Neural crest cell (in vitro differentiated cells): ENCODE data around the gene SERPINI1. TPM values are rescaled to one million over a fixed set of nuclear protein-coding genes. Genes with fewer than 3 reads are reported as not detected.
"Not testable (repeated sequence)": the region's sequence is repeated elsewhere in the genome, so short reads cannot be mapped to it uniquely, and the experiment has no call there.

Experiments used
- DNase-seq: peaks from one replicate; pipeline ENCODE4 v3.0.0; 2021; ENCODE audit warnings: low read depth, mixed read lengths, low spot score
- H3K27ac Mint-ChIP-seq: one replicate; pipeline ENCODE4 v1.8.0; 2021; ENCODE audit warnings: mild to moderate bottlenecking, mixed read lengths; ENCODE audit not compliant: unreplicated experiment
- H3K27me3 Mint-ChIP-seq: 2 replicates; pipeline ENCODE4 v1.8.0; 2021; ENCODE audit warnings: low read depth, mild to moderate bottlenecking, mixed read lengths
- H3K36me3 Mint-ChIP-seq: 2 replicates; pipeline ENCODE4 v1.8.0; 2021; ENCODE audit warnings: low read depth, mild to moderate bottlenecking, mixed read lengths
- H3K4me1 Mint-ChIP-seq: 2 replicates; pipeline ENCODE4 v1.8.0; 2021; ENCODE audit warnings: mixed read lengths
- H3K4me3 Mint-ChIP-seq: one replicate; pipeline ENCODE4 v1.8.0; 2021; ENCODE audit warnings: mild to moderate bottlenecking, mixed read lengths
- H3K9me3 Mint-ChIP-seq: 2 replicates; pipeline ENCODE4 v1.8.0; 2021; ENCODE audit warnings: mixed read lengths
- total RNA-seq: library from RNA; stranded (reverse); gene quantifications from 2 replicates; pipeline ENCODE4 v1.2.1, GENCODE V29; 2021
- TF ChIP-seq, protein P1 (sequence below): fragments of 200-600 bp; sonication (generic); conservative IDR thresholded peaks from 2 replicates; pipeline ENCODE4 v1.5.0; 2021; ENCODE audit warnings: antibody characterized with exemption, mild to moderate bottlenecking

SERPINI1 gene
- total RNA-seq, 1 donor from 2014 or later: 1.0 TPM

DNA sequence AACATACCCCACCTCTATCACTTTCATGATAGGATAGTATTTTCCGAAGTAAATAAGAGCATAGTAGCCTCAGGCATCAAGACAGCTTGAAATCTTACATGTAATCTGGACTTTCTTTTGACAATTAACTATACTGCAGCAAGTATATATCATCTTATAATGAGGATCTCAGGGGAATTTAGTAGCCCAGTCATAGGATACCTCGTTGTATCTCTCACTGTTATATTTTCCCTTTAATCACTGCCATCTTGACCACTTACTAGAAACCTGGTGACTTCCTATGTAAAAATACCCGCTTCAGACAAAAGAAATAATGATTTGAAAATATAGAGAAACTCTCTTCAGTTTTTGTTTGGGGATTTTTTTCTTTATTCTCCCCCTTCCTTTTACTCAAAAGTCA is 88.2 kb downstream of the SERPINI1 start:
- no peaks in the 10 kb centered on the region for H3K9me3 Mint-ChIP-seq
- no peaks in the 10 kb centered on the region for H3K27me3 Mint-ChIP-seq
- no peaks in the 10 kb centered on the region for H3K4me1 Mint-ChIP-seq
- no peaks in the 10 kb centered on the region for H3K36me3 Mint-ChIP-seq
- H3K4me3 Mint-ChIP-seq: no peak overlapping the region
- no peak overlapping the region for H3K27ac Mint-ChIP-seq
- DNase-seq: no peak
- TF ChIP-seq, protein P1, sequence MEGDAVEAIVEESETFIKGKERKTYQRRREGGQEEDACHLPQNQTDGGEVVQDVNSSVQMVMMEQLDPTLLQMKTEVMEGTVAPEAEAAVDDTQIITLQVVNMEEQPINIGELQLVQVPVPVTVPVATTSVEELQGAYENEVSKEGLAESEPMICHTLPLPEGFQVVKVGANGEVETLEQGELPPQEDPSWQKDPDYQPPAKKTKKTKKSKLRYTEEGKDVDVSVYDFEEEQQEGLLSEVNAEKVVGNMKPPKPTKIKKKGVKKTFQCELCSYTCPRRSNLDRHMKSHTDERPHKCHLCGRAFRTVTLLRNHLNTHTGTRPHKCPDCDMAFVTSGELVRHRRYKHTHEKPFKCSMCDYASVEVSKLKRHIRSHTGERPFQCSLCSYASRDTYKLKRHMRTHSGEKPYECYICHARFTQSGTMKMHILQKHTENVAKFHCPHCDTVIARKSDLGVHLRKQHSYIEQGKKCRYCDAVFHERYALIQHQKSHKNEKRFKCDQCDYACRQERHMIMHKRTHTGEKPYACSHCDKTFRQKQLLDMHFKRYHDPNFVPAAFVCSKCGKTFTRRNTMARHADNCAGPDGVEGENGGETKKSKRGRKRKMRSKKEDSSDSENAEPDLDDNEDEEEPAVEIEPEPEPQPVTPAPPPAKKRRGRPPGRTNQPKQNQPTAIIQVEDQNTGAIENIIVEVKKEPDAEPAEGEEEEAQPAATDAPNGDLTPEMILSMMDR: no peak

DNA sequence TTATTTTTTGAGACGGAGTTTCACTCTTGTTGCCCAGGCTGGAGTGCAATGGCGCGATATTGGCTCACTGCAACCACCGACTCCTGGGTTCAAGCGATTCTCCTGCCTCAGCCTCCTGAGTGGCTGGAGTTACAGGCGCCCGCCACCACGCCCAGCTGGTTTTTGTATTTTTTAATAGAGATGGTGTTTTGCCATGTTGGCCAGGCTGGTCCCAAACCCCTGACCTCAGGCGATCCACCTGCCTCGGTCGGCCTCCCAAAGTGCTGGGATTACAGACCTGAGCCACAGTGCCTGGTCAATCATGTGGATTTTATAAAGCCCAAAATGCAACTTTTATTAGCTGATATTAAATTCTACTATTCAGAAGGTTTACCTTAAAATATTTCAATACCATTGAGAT is 92.1 kb downstream of the SERPINI1 start:
- H3K27ac Mint-ChIP-seq, H3K4me3 Mint-ChIP-seq, DNase-seq, H3K27me3 Mint-ChIP-seq, H3K4me1 Mint-ChIP-seq, H3K9me3 Mint-ChIP-seq, H3K36me3 Mint-ChIP-seq: not testable (repeated sequence)

DNA sequence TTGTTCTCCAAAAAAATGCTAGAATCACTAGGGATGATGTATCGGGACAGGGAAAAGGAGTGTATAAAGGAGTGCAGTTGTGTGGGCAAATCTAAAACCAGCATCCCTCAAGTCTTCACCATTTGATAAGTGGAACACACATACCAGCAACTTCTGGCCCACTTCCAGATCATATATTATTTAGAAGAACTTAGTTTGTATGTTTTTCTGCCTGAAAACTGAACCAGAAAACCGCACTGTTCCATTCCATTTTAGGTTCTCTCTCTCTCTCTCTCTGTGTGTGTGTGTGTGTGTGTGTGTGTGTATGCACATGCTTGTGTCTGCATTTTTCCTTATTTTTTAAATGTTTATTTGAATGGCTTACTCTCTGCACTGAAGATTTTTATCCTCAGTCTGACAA is 93.5 kb downstream of the SERPINI1 start:
- Mint-ChIP-seq H3K9me3 (no peaks in the 10 kb centered on the region), H3K36me3 (no peaks in the 10 kb centered on the region), H3K27ac (no peak overlapping the region), H3K4me3 (no peak overlapping the region), H3K4me1 (no peaks in the 10 kb centered on the region), H3K27me3 (no peaks in the 10 kb centered on the region)
- TF ChIP-seq, protein P1: no peak
- no peak for DNase-seq

DNA sequence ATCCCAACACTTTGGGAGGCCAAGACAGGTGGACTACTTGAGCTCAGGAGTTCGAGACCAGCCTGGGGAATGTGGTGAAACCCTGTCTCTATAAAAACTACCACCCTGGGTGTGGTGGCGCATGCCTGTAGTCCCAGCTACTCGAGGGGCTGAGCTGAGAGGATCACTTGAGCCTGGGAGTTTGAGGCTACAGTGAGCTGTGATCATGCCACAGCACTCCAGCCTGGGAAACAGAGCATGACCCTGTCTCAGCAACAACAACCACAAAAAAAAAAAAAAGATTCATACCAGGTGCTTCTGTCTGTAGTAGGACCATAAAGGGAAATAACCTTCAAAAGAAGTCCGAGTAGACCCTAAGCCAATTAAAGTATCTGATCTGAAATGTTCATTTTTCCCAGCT is 94.5 kb downstream of the SERPINI1 start:
- TF ChIP-seq, protein P1: no peak
- Mint-ChIP-seq H3K36me3 (no peaks in the 10 kb centered on the region), H3K9me3 (no peaks in the 10 kb centered on the region), H3K4me1 (no peaks in the 10 kb centered on the region), H3K4me3 (no peak overlapping the region), H3K27ac (no peak overlapping the region), H3K27me3 (no peaks in the 10 kb centered on the region)
- DNase-seq: no peak

DNA sequence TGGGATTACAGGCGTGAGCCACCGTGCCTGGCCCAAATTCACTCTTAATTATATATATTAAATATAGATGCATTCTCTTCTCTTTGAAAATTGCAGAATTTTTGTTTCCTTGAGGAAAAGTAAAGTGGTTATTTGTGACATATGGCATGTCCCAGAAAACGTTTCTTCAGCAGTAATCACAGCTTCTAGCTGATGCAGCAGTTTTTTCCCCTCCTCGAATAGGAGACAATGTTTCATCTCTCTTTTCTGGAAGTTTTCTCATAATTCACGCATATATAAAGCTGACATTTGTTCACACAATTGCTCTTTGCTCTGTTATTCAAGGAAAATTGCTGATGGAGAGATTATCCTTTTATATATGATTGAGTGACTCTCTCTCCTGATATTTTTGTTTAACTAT is 99.8 kb downstream of the SERPINI1 start:
- H3K4me1 Mint-ChIP-seq: no peaks in the 10 kb centered on the region
- TF ChIP-seq, protein P1: no peak
- DNase-seq: no peak
- H3K36me3 Mint-ChIP-seq: no peaks in the 10 kb centered on the region
- H3K27me3 Mint-ChIP-seq: no peaks in the 10 kb centered on the region
- no peak overlapping the region for H3K4me3 Mint-ChIP-seq
- no peak overlapping the region for H3K27ac Mint-ChIP-seq
- no peaks in the 10 kb centered on the region for H3K9me3 Mint-ChIP-seq

DNA sequence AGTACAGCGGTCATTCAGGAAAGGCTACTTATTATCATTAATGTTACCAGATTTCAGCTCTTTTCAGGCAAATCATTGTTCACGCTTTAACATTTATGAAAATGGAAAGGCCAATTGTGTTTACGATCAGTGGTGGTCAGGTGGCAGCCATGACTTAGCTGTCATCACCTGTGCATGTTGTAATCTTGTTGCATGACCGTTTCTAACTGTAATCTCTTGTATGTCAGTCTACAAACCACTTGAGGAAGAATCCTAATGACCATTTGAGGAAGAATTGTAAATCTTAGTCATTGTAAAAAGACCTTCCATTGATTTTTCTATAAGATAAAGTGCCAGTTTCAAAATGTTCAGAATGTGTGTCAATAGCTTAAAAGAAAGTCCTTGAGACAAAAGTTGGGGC is 100.4 kb downstream of the SERPINI1 start:
- no peaks in the 10 kb centered on the region for H3K4me1 Mint-ChIP-seq
- no peaks in the 10 kb centered on the region for H3K9me3 Mint-ChIP-seq
- TF ChIP-seq, protein P1: no peak
- no peak overlapping the region for H3K4me3 Mint-ChIP-seq
- H3K27ac Mint-ChIP-seq: no peak overlapping the region
- DNase-seq: no peak
- no peaks in the 10 kb centered on the region for H3K36me3 Mint-ChIP-seq
- H3K27me3 Mint-ChIP-seq: no peaks in the 10 kb centered on the region
